ENCODE results near the gene EHMT1. TPM values are rescaled to one million over a fixed set of nuclear protein-coding genes. Genes with fewer than 3 reads are reported as not detected.

The EHMT1 gene
- total and polyA plus RNA-seq, 9 of the 15 experiments (the other 6 are each of a cell fraction or from before 2014, with no cell fraction given), result 2.2 to 76.0 (median 36.4) TPM

GRCh38 chr9:137689745-137690529 is 71.1 kb downstream of the EHMT1 start:
- Histone ChIP-seq H3K9me1 (ENCODE audit: control insufficient read depth, insufficient read depth, low read length) (peaks cover 7% of the 10 kb centered on the region), H2AFZ (ENCODE audit: low read depth, low read length) (no peak overlapping the region), H3K9ac (ENCODE audit: insufficient read depth in 1 of 2, low read depth in 2 of 2, low read length in 2 of 2) (0 out of 4 replicates have a peak overlapping the region, but pooled peaks of 1 of the 2 experiments have one; percentile 4), H3K9me3 (replicated peaks; ENCODE audit: control insufficient read depth, insufficient read depth, low read depth, low read length) (no peaks in the 10 kb centered on the region), H3K79me2 (ENCODE audit: control insufficient read depth, insufficient read depth, low read length) (peaks cover 86% of the 10 kb centered on the region), H3K4me3 (no peak overlapping the region), H4K20me1 (replicated peaks; ENCODE audit: control insufficient read depth, insufficient read depth, low read length) (peaks cover 7% of the 10 kb centered on the region; the same call in 1 of the 2 replicates), H3K27me3 (ENCODE audit: control insufficient read depth in 2 of 2, insufficient read depth in 2 of 2, low read length in 2 of 2) (no peaks in the 10 kb centered on the region), H3K36me3 (ENCODE audit: control insufficient read depth, insufficient read depth, low read length) (no peaks in the 10 kb centered on the region; the same call in 2 of the 3 replicates), H3K27ac (ENCODE audit: extremely low read depth, low read depth, low read length) (no peak overlapping the region), H3K4me1 (replicated peaks in 1 of 2; ENCODE audit: control insufficient read depth in 2 of 2, insufficient read depth in 2 of 2, low read length in 2 of 2) (peaks cover 9 to 21% of the 10 kb centered on the region in 2 experiments; a peak in 4 of 5 replicates), H3K4me2 (ENCODE audit: insufficient read depth, low read length) (no peak overlapping the region)
- in situ Hi-C loops (cut with MboI) (no loop called here), intact Hi-C loops (cut with micrococcal nuclease) (no loop called here)
- FAIRE-seq (no peak), ATAC-seq (no peak), DNase-seq (ENCODE audit: extremely low read depth in 1 of 4, low spot score in 3 of 4) (no peak)
- 88% methylated on average over 15 of the region's 16 CpGs for WGBS (ENCODE audit: insufficient coverage, low coverage, missing lambda C conversion rate)
- ChIA-PET CTCF (ENCODE audit: low intra/inter-chr PET ratio) (no interaction called here), POLR2A (interaction anchor here (0.6 to 1.6 kb wide), 2 partner anchors 25 to 428 kb away, joined by 3 to 5 read pairs; no protein-coding TSS in a partner anchor)
- peak; percentile 98 for TF ChIP-seq ZBTB33 (CRISPR knock-in tag; IDR thresholded peaks at IDR 0.05)
- TF ChIP-seq CEBPG (CRISPR knock-in tag; IDR thresholded peaks at IDR 0.05), result no peak
- peak; percentile 10 to 58; a peak in 2 of 4 replicates for TF ChIP-seq CEBPG (tag; conservative IDR thresholded peaks at IDR 0.05 in 1 of 2, IDR thresholded peaks at IDR 0.05 in 1 of 2)
- TF ChIP-seq STAT6 (CRISPR knock-in tag; IDR thresholded peaks at IDR 0.05), result no peak
- peak; percentile 67 for TF ChIP-seq CEBPB (tag; IDR thresholded peaks at IDR 0.05)
- no TSS peak for BruUV-seq (replicated peaks)
